ENCODE measurements around the gene MEOX2. TPM values are rescaled to one million over a fixed set of nuclear protein-coding genes. Genes with fewer than 3 reads are reported as not detected.

MEOX2 gene
- total RNA-seq, 1 experiment from 2014 or later: 0.22 TPM

DNA sequence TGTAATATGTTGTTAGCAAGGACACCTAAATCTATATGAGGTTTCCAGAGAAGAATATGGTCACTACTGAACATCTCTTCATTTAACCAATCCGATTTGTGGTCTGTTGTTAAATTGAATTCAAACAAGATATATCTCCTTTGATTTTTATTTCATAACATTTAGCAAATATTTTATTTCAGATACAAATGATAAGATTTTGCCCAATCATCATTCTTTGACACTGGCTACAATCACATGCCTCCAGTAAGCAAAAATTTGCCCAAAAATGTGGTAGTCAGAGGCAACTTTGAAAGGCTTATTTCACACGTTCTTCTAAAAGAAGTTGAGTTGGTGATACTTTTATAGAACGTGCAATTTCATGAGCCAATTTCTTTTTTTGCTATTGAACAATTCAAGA is 79.9 kb downstream of the MEOX2 start:
- H3F3A ChIP-seq (ENCODE audit: insufficient read depth, low read depth): no peaks in the 10 kb centered on the region
- CTCF ChIA-PET: no interaction called here
- no peak for TF ChIP-seq EZH2 (IDR thresholded peaks at IDR 0.05; ENCODE audit: low read depth)
- TF ChIP-seq, protein P1, sequence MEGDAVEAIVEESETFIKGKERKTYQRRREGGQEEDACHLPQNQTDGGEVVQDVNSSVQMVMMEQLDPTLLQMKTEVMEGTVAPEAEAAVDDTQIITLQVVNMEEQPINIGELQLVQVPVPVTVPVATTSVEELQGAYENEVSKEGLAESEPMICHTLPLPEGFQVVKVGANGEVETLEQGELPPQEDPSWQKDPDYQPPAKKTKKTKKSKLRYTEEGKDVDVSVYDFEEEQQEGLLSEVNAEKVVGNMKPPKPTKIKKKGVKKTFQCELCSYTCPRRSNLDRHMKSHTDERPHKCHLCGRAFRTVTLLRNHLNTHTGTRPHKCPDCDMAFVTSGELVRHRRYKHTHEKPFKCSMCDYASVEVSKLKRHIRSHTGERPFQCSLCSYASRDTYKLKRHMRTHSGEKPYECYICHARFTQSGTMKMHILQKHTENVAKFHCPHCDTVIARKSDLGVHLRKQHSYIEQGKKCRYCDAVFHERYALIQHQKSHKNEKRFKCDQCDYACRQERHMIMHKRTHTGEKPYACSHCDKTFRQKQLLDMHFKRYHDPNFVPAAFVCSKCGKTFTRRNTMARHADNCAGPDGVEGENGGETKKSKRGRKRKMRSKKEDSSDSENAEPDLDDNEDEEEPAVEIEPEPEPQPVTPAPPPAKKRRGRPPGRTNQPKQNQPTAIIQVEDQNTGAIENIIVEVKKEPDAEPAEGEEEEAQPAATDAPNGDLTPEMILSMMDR (conservative IDR thresholded peaks at IDR 0.05): no peak
- intact Hi-C loops (cut with micrococcal nuclease; ENCODE audit: unreplicated experiment): no loop called here
- no peak for DNase-seq
- H3K9me3 ChIP-seq (ENCODE audit: insufficient read depth, low read depth): no peaks in the 10 kb centered on the region
- H2AFZ ChIP-seq: no peak overlapping the region
- no peaks in the 10 kb centered on the region for H3K36me3 ChIP-seq (ENCODE audit: low read depth)
- no TSS peak for BruUV-seq (replicated peaks)
- H3K27ac ChIP-seq: no peak overlapping the region
- POLR2A ChIA-PET (ENCODE audit: unreplicated experiment): no interaction called here
- H3K27me3 ChIP-seq (ENCODE audit: insufficient read depth, low read depth): no peaks in the 10 kb centered on the region
- H3K4me3 ChIP-seq: no peak overlapping the region
- H3K4me2 ChIP-seq: no peak overlapping the region
- no peaks in the 10 kb centered on the region for H3K9me2 ChIP-seq (ENCODE audit: insufficient read depth)
- no peaks in the 10 kb centered on the region for H4K20me1 ChIP-seq (ENCODE audit: insufficient read depth)
- H3K79me2 ChIP-seq (ENCODE audit: low read depth): no peaks in the 10 kb centered on the region
- no peaks in the 10 kb centered on the region for H3K4me1 ChIP-seq (replicated peaks; ENCODE audit: insufficient read depth)

DNA sequence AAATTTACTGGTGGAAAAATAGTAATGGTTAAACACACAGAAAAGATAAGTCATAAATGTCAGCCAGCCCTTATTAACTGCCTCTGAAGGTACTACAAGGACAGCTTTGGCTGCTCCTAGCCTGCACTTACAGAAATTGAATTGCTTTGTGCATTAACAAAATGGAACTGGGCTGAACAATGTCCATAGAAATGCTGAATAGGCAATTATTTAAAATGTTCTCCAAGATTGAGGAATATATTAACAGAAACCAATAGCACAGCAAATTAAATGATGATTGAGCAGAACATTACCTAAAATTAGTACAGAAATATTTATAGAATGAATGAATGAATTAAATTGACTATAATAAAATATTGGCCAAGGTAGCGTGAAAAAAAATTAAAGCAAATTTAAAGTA is 82.3 kb downstream of the MEOX2 start:
- CTCF ChIA-PET: no interaction called here
- no TSS peak for BruUV-seq (replicated peaks)

GRCh38 chr7:15603124-15603523 is 83.4 kb downstream of the MEOX2 start:
- ChIA-PET CTCF (no interaction called here), POLR2A (ENCODE audit: unreplicated experiment) (no interaction called here)
- Histone ChIP-seq H2AFZ (no peak overlapping the region), H4K20me1 (ENCODE audit: insufficient read depth) (no peaks in the 10 kb centered on the region), H3K4me2 (no peak overlapping the region), H3K79me2 (ENCODE audit: low read depth) (no peaks in the 10 kb centered on the region), H3K36me3 (ENCODE audit: low read depth) (no peaks in the 10 kb centered on the region), H3K9me3 (ENCODE audit: insufficient read depth, low read depth) (no peaks in the 10 kb centered on the region), H3K4me3 (no peak overlapping the region), H3K9me2 (ENCODE audit: insufficient read depth) (no peaks in the 10 kb centered on the region), H3K4me1 (replicated peaks; ENCODE audit: insufficient read depth) (no peaks in the 10 kb centered on the region), H3K27ac (no peak overlapping the region), H3F3A (ENCODE audit: insufficient read depth, low read depth) (no peaks in the 10 kb centered on the region), H3K27me3 (ENCODE audit: insufficient read depth, low read depth) (no peaks in the 10 kb centered on the region)
- intact Hi-C loops (cut with micrococcal nuclease; ENCODE audit: unreplicated experiment): no loop called here
- TF ChIP-seq, protein P1 (conservative IDR thresholded peaks at IDR 0.05): no peak
- no peak for TF ChIP-seq EZH2 (IDR thresholded peaks at IDR 0.05; ENCODE audit: low read depth)
- no TSS peak for BruUV-seq (replicated peaks)
- DNase-seq: no peak

More for the DNA sequence above, 82.3 kb downstream of the MEOX2 start:
- H3K4me3 ChIP-seq: no peak overlapping the region
- no peak for TF ChIP-seq EZH2 (IDR thresholded peaks at IDR 0.05; ENCODE audit: low read depth)
- TF ChIP-seq, protein P1 (conservative IDR thresholded peaks at IDR 0.05): no peak
- no peaks in the 10 kb centered on the region for H3K9me3 ChIP-seq (ENCODE audit: insufficient read depth, low read depth)
- H3K4me1 ChIP-seq (replicated peaks; ENCODE audit: insufficient read depth): no peaks in the 10 kb centered on the region
- intact Hi-C loops (cut with micrococcal nuclease; ENCODE audit: unreplicated experiment): no loop called here
- no peaks in the 10 kb centered on the region for H3K79me2 ChIP-seq (ENCODE audit: low read depth)
- H4K20me1 ChIP-seq (ENCODE audit: insufficient read depth): no peaks in the 10 kb centered on the region
- no peaks in the 10 kb centered on the region for H3K9me2 ChIP-seq (ENCODE audit: insufficient read depth)
- no peak overlapping the region for H2AFZ ChIP-seq
- POLR2A ChIA-PET (ENCODE audit: unreplicated experiment): no interaction called here
- no peak overlapping the region for H3K27ac ChIP-seq
- DNase-seq: no peak
- no peaks in the 10 kb centered on the region for H3K36me3 ChIP-seq (ENCODE audit: low read depth)
- no peak overlapping the region for H3K4me2 ChIP-seq
- H3K27me3 ChIP-seq (ENCODE audit: insufficient read depth, low read depth): no peaks in the 10 kb centered on the region
- no peaks in the 10 kb centered on the region for H3F3A ChIP-seq (ENCODE audit: insufficient read depth, low read depth)
